Middle frontal gyrus (tissue), 1 donor: ENCODE results near the gene FAM193B.
"Not testable (repeated sequence)": the region's sequence is repeated elsewhere in the genome, so short reads cannot be mapped to it uniquely, and the experiment has no call there.

Source experiments
- DNase-seq: peaks from one replicate; pipeline ENCODE4 v3.0.0-alpha.2; 2015; ENCODE audit warnings: low spot score; ENCODE audit errors: extremely low spot score

FAM193B gene

GRCh38 chr5:177487975-177488374, 66.4 kb downstream of the FAM193B start:
- no peak for DNase-seq

GRCh38 chr5:177487144-177487543, 67.2 kb downstream of the FAM193B start:
- DNase-seq = no peak

DNA sequence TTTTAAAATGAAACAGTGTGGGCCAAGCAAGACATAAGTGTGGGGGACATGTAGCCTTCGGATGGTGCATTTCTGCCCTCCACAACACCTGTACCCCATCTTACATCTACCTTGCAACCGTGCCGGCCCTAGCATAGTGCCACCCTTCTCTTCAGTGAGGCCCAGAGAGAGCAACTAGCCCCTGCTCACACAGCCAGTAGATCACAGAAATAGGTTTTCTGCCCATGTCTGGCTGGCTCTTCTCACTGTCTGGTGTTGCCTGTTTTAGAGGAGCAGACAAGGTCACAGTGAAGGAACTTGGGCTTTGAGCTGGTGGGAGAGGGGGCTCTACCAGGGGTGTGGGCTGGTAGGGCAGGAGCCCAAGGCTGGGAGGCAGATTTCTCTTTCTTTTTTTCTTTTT, 68.1 kb downstream of the FAM193B start:
- no peak for DNase-seq

DNA sequence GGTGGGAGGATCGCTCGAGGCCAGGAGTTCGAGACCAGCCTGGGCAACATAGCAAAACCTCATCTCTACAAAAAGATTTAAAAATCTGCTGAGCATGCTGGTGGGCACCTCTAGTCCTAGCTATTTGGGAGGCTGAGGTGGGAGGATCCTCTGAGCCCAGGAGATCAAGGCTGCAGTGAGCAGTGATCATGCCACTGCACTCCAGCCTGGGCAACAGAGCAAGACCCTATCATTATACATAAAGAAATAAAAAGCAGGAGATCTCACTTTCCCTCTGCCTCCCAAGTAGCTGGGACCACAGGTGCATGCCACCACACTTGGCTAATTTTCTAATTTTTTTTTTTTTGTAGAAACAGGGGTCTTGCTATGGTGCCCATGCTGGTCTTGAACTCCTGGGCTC, 68.6 kb downstream of the FAM193B start:
- not testable (repeated sequence) for DNase-seq

DNA sequence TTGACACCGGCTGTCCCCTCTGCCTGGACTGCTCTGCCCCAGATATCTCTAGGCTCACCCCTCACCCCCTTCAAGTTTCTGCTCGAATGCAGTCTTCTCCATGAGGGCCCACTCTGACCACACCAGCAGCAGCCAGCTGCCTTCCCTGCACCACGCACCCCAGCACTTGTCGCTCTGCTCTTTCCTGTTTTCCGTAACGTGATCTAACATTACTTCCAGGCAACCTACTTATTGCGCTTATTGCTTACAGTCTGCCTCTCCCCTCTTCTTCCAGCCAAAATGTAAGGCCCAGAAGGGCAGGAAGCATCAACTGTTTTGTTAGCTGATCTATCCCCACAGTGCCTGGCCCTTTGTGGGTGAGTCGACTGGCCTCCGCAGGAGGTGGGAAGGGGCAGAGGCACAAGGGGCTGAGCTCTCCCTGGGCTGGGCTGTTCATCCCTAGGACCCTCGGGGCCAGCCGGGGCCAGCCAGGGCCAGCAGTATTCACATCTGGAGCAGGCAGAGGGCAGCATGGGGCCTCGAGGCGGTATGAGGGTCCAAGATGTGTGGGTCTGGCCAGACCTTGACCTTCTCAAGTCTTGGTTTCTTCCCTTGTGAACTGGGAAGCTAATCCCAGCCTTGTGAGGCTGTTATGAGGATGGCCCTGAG, 69.3 kb downstream of the FAM193B start:
- no peak for DNase-seq

GRCh38 chr5:177483994-177484901, 70.1 kb downstream of the FAM193B start:
- DNase-seq = no peak

DNA sequence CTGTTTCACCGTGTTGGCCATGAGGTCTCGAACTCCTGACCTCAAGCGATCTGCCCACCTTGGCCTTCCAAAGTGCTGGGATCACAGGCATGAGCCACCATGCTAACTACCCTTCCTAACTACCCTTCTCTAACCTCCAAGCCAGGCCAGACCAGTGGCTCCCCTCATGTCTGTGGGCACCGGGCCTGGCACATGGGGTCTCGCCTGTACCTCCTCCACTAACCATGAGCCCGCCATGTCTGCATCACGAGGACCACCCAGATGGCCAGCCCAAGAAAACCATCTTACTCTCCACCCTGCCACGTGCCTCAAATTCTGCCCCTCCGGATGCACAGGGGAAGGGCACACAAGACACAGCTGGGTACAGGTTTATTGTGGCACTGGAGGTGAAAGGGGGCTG, 71.3 kb downstream of the FAM193B start:
- no peak for DNase-seq

GRCh38 chr5:177482359-177482795, 72.0 kb downstream of the FAM193B start:
- DNase-seq = no peak

DNA sequence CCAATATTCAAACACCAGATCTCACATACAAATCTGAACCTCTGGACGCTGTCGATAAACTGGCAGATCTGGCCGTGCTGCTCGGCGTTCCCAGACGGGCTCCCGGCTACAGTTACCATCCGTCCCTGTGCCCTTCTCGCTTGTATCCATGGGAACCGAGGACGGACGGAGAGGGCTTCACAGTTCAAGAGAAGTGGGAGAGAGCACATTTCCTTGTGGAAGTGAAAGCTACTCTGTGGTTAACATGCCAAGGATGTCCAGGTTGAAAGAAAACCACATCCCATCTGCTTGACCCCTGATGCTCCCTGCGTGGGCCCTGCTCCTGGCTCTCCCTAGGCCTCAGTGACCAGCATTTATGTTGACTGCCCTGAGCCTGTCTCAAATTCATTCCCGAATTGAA, 74.6 kb downstream of the FAM193B start:
- DNase-seq = no peak

DNA sequence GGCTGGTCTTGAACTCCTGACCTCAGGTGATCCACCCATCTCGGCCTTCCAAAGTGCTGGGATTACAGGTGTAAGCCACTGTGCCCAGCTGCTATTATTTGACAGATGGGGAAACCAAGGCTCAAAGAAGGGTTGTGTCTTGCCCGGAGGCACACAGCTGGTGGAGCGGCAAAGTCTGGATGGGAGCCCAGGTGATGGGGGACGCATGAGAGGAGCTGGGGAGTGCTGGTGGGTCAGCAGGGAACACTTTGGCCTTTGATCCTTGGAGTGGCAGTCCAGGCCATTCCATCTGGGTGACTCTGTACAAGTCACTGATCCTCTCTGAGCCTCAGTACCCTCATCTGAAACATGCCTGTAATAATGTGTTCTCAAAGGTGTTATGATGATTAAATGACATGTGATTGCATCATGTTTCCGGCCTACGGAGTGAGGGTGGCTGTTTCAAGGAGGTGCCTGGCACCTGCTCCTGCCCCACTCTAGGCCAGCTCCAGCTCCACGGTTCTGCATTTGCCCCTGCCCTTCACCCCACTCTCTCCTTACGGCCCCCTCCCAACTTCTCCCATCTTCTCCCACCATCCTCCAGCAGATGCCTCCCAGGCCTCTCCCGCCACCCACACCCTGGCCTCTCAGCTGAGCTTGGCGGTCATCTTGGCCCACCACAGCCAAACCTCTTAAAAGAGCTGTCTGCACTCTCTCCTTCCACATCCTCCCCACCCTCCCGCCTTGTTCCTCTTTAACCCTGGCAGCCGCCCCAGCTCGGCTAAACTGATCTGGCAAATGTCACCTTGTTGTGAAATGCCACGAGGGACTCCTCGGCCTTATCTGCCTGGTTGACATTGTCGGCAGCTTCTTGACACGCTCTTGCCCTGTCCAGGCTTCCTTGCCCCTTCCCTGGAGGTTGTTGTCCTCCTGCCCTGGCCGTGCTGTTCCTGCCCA, 75.4 kb downstream of the FAM193B start:
- DNase-seq = no peak

GRCh38 chr5:177477701-177478477, 76.5 kb downstream of the FAM193B start:
- no peak for DNase-seq

GRCh38 chr5:177476531-177477233, 77.7 kb downstream of the FAM193B start:
- no peak for DNase-seq

DNA sequence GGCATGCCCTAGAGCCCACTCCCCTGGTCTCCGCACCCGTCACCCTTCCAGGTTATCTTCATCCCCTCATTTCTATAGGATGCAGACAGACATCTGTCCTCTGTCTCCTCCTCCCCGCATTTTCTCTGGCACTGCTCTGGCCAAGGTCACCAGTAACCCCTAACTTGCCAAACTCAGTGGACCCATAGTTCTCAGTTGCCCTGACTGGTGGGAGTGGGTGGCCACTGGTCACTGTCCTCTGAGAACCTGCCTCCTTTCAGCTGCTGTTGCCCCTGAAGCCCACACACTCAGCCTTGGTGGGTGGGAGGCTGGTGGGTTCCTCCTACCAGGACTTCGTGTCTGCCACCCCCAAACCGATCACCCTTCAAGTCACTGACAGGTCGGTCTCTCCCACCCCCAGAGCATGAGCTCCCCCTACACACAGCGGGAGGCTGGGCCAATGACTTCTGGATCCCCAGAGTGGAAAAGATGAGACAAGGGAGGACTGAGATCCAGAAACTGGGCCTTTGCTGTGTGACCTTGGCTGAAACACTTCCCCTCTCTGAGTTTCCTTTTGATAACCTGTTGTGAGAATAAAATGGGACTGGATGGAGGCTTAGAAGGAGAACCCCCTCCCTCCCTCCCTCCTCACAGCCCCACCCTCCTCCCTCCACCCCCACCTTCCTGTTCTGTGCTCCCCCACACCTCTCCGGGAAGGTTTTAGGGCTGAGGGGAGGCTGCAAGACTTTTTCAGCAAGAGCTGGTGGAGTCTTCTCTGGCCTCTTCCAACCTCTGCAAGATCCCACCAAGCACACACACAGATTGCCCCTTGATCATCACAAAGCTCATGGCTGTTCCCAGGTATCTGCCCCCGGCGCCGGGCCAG, 78.6 kb downstream of the FAM193B start:
- no peak for DNase-seq

DNA sequence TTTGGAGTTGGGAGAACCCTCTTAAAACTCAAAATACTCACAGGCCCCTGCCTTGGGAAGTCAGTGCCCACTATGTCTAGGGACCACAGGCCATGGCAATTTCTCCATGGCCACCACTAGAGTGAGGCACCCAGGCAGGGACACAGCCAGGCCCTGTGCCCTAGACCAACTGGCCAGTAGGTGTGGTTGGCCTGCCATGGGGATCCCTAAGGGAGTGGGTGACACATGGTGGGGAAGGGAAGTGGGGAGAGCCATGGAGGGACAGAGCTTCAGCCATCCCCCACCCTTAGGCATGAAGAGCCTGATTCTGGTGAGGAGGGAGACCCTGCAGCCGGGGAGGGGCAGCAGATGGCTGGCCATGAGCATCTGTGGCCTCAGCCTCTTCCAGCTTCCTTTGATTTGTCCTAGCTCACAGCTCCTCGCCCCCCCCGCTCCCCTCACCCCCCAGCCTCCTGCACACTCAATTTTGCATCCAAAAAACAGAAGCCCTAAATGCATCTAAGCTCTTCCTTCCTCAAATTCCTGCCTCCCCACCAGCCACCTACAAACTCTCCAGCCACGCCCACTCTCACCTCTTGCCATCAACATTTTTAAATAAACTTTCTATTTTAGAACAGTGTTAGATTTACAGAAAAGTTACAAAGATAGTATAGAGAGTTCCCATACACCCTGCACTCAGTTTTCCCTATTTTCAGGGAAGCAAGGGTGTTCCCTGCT, 79.4 kb downstream of the FAM193B start:
- no peak for DNase-seq

GRCh38 chr5:177474002-177474476, 80.3 kb downstream of the FAM193B start:
- DNase-seq = no peak

- DNase-seq = no peak
These were observed 80.8 kb downstream of the FAM193B start, which contains the start of gene DBN1 for GRCh38 chr5:177473443-177474001. Gene DBN1, minus strand, starts transcription at chr5:177473634. Its CDS starts 113 bp downstream, at chr5:177473521.

GRCh38 chr5:177472460-177473442, 81.6 kb downstream of the FAM193B start:
- DNase-seq = no peak
